Nucleus accumbens (tissue), 56 donors: ENCODE measurements around the gene CACTIN.

Source experiments
- DNase-seq, 56 donors: peaks; one replicate each; lab custom pipeline; 2025; lab: John Stamatoyannopoulos, UW

Gene CACTIN

DNA sequence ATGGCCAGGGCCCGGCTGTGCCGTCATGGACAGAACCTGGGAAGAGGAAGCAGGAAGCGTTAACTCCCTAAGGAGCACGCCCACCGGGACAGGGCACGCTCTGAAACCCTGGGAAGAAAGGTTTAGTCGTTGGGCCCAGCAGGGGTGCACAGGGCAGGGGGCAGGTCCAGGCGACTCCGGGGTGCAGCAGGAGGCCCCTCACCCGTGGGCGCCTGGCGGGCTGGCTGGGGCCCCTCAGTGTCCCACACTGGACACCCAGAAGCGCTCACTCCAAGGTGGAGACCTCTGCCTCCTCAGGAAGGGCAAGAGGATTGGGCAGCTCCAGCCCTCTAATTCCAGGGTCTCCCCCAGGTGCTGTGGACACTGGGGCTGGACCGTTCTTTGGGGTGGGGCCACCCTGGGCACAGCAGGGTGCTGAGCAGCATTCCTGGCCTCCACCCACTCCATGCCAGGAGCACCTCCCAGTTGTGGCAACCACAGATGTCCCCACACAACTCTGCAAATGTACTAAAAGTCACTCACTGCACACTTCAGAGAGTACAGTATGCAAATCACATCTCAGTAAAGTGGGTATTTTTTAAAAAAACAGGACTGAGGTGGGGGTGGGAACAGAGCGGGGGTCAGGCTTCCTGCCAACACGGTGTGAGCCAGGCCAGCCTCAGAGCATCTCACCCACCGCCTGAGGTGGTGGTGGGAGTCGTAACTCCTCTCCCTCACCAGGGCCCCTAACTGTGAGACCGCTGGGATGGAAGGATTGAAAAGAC lies 38.5 kb upstream of the CACTIN start:
- DNase-seq, result no peak

DNA sequence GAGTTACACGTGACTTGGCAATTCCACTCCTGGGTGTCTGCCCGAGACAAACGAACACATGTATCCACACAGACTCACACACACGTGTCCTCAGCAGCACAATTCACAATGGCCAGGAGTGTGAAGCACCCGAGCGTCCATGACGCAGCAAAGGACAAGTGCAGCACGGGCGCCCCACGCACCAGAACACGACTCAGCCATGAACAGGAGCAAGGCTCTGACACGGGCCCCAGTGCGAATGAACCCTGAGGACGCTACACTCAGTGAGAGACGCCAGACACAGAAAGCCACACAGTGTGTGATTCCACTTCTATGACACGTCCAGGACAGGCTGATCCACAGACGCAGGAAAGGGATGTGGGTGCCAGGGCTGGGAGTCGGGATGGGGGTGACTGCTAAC lies 37.2 kb upstream of the CACTIN start:
- no peak for DNase-seq

DNA sequence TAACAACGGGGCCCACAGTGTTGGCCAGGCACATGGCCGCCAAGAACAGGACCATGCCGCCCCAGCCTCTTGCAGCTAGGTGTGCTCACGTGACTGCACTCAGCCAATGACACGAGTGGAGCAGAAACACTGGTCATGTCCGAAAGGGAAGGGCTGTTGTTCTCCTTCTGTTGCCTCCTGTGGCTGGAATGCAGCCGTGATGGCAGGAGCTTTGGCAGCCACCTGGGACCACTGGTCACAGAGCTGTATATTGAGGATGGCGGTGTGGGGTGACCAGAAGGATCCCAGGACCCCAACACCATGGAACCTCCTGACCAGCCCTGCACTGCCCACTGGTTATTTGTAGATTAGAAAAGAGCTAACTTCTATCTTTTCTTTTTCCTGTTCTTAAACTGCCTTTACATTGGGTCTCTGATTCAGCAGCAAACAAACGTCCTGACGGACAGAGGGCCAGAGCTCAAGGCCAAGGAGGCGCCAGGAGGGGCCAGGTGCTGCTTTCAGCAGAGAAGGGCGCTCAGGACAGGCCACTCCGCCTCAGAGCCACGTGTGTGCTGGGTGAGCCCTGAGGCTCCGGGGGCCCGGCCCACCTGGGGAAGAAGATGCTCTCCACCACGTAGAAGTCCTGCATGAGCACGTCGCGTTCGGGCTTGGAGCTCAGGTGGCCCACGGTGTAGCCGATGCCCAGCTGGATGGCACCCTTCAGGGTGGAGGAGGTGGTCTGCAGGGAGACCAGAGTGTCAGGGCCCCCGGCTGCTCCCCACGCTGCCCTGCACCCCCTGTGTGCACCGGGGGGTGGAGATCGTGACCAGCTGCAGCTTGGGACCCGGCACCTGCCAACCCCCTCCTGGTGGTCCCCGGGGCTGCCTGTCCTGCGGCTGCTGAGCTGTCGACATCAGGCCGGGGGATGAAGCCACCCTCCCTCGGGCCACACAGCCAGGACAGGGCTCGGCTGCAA lies 35.0 kb upstream of the CACTIN start:
- no peak for DNase-seq

DNA sequence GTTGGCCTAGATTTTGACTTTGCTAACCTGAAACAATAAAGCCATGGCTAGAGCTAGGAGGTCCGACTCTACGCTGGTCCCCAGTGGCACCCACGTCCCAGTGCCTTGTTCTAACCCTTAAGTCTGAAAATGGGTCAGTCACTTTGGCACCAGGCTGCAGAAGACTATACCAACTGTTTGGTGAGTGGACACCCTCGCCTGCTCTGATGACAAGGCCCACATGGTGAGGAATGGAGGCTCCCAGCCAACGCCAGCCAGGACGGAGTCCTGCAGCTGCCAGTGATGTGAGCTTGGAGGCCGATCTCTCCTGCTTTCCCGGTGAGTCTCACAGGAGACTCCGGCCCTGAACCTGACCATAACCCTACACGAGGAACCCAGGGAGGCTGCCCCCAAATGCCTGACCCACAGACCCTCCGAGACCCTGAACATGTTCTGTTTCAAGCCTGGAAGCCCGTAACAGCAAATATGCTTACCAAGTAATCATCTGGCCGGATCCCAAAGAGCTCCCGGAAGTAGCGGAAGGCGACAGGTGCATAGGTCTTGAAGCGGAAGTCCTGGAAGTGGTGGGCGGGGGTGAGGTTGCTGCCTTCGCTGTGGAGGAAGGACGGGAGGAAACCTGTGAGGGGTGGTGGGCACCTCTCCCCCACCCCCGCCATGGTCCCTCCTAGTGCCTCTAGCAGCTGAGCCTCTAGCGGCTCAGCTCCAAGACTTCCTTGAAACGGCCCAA lies 34.1 kb upstream of the CACTIN start:
- DNase-seq, result no peak

DNA sequence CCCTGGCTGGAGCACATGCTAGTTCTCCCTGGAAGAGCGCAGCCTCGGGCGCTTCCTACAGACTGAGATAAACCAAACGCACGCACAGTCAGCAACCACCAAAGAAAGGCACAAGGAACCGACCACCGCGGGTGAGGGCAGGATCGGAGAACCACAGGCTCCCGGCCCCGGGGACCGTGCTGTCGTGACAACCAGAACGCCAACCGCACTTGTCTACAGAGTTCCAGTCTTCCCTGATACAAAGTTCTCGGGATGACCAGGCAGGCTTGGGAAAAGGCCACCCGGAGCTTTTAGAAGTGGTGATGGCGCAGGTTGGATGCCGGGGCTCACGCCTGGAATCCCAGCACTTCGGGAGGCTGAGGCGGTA lies 33.1 kb upstream of the CACTIN start:
- no peak for DNase-seq

DNA sequence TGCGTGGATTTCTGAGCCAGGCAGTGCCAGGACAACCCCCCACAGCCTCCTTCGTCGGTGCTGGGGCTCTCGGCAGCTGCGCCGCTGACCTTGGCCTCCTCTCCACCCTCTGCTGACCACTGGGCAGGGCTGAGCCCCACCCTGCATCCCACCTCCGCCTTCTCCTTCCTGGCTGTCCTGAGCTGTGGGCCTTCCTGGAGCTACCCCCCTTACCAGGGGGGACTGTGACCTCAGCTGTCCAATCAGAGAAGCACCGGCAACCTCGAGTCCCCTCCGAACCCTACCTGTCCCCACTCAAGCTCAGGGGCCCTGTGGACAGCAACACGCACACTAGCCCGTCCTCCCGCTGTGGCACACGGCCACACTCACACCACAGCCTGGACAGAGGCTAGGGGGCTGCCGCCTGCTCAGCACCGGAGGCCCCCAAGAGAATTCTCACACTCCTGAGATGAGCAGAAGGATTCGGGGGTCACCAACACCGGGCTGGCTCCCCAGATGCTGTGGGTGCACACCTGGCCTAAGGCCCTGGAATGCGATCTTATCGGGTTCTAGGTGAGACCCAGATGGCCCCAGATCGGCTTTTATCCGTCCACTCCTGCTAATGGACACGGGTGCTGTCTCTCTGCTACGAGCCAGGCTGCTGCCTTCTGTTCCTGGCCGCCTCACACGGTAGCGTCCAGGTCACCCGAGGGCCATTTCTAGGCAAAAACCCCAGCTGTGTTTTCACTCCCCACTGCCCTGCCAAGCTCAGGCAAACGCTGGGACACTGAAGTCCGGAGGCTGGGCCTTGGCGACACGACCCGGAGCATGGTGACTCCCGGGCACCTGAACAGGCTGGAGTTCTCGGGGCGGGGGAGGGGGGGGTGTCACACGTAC lies 32.5 kb upstream of the CACTIN start:
- DNase-seq, result no peak

DNA sequence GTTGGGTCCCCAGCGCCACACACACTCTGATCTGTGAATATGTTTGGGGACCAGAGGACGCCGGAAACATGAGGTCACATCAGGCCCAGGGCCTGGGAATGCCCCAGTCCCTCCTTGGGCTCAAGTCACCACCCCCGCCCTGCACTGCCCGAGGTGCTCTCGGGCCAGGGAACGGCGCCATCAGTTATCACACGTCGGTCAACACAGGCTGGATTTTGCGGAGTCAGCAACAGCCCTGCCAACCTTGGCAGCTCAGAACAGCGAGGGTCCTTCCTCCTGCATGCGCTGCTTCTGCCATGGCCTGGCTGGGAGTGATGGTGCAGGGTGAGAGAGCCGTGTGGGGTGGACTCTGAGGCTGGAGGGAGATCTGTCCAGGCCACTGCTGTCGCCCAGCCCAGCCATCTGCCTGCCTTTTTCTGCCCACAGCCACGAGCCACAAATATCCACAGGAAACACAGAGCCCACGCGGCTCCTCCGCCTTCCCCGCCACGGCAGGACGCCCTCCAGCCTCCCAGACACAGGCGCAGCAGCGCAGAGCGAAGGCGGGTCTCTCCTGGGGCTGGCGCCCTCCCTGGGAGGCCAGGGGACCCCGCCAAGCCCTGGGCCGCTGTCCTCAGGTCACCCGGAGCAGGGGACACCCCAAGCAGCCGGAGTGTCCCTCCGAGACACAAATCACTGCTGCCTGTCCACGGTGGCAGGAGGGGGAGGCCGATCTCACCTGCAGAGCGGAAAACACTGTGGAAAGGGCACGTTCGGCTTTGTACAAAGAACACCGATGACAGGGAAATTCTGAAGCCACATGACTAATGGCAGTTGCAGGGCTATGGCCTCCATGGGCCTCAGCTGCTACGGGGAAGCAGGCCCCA lies 31.6 kb upstream of the CACTIN start:
- no peak for DNase-seq

DNA sequence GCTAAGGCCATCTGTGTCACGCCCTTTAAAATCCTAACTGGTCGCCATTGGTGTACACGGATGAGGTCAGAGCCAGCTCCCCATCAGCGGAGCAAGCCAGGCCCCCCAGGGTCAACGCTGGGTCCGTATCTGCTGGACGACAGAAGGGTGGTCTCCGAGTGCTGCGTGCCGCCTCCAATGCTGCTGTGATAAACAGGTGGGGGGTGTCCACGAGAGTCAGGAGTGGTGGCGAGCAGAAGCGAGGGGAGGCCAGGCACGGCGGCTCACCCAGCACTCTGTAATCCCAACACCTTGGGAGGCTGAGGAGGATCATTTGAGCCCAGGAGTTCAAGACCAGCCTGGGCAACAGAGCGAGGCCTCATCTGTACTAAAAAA lies 30.8 kb upstream of the CACTIN start:
- DNase-seq, result no peak

DNA sequence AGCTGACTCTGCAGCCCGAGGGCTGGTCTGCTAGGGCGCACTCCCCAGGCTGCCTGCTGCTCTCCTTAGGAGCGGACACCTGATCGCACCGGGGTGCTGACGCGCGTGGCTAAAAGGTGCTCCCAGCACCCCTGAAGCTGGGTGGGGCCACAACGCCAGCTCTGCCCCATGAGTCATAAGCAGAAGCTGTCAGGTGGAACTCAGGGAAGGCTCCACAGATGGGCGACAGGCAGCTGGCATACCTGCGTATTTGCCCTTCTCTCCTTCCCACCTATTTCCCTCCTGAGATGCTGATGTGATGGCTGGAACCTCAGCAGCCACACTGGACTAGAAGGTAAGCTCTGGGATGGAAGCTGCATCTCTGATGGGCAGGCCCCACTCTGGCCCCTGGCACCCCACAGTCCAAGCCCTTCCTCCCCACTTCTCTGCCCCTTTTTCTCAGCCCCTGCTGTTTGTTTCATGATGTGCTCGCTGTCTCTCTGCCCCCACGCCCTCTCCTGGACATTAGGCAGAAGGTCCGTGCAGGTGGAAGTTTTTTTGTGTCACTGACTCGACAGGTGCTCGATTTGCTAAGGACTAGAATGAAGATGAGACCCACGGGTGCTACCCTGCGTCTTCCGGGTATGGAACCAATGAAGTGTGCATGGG lies 30.3 kb upstream of the CACTIN start:
- DNase-seq, result no peak

DNA sequence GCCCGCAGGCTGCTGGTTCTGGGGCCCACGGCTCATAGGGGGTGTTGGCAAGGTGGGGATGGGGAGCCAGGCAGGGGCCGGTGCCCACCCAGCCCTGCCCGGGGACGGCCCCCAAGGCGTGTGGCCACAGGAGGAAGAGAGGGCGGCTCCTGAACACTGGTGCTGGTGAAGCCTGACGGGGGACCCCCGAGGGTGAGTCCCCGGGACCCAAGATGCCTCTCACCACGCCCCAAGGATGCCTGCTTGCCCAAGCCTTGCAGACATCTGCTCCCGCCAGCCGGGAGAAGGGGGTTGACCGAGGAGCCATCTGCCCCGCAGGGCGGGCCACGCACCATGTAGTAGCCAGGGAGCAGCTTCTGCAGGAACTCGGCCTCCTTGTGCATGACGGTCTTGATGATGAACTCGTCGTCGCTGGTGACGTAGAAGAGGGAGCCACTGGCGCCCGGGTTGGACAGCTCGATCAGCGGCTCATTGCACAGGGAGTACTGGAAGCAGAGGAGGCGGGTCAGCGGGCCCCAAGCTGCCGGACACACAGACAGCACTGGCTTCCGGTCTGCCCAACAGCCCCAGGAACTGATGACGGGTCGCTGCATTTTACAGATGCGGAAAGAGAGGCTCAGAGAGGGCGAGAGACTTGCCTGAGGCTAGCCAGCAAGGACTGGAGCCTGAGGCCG lies 29.6 kb upstream of the CACTIN start:
- no peak for DNase-seq

DNA sequence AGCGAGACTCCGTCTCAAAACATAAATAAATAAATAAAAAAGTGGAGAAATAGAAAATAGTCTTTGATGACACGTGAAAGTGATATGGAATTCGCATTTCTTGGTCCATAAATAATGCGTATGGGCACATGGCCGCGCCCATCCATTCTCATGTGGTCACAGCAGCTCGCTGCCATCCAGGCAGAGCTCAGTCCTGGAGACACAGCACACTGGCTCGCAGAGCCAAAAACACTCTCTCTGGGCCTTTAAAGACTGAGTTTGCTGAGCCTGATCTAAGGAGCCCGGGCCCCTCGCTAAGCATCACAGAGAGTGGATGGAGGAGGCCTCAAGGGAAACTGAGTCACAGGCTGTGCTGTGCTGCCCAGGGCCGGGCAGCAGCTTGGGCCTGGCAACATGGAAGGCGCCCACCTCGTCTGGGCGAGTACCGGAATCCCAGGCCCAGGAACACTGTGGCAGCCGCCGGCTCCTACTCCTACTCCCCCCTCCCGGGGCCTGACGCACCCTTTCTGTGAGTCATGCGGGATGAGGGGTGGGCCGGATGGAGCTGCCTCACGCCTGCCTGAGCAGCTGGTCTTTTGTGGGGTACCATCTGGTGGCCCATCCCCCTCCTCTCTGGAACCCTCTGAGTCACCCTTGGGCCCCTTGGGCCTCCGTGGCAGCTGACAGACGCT lies 28.9 kb upstream of the CACTIN start:
- DNase-seq, result peak in 44 of 56 donors; percentile 3 to 93 (median 50)

DNA sequence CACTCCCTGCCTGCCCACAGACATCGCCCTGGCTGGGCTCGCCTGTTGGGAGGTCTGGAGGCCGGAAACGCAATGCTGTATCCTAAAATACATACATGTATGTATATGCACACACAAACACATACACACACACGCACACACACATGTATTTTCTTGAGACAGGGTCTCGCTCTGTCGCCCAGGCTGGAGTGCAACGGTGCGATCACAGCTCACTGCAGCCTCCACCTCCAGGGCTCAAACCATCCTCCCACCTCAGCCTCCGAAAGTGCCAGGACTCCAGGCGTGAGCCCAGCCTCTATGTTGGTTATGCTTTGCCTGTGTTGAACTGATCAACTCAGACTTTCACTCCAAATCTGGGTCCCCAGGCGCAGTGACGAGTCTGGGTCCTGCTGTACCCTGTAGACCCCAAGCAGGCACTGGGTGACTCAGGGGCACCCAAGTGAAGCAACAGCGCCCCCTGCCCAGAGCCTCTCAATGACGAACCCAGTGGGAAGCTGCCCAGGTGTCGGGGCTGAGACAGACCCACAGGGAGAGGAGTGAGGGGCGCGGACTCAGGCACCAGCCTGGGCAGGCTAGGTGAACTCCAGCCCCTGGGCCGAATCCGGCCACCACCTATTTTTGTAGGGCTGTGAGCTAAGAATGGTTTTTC lies 27.4 kb upstream of the CACTIN start:
- no peak for DNase-seq

DNA sequence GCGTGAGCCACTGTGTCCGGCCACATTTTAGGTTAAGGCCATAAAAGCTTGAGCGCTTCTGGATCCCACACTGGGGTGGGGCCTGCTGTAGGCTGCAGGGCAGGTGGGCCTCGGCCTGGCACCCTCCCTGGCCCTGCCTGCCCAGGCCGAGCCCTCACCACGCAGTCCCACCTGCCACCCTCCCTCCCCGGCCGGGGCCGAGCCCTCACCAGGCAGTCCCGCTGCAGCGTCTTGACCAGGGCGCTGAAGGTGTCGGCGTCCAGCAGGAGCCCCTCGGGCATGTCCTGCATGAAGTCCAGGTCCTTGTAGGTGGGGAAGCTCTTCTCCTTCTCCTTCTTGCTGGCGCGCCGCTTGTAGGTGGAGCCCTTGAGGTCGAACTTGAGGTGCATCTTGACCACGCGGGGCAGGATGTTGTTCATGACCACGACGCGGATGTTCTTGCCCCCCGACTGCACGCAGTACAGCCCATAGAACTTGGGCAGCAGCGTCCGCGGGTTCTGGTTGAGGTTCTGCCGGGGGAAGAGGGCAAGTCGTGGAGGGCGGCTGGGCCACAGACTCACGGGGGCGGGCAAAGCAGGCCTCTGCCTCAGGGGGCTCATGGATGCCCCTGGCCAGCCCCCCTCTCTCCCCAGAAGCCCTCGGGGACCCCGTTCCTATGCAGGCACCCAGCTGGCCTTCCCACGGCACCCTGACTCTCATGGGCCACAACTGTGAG lies 26.6 kb upstream of the CACTIN start:
- no peak for DNase-seq

DNA sequence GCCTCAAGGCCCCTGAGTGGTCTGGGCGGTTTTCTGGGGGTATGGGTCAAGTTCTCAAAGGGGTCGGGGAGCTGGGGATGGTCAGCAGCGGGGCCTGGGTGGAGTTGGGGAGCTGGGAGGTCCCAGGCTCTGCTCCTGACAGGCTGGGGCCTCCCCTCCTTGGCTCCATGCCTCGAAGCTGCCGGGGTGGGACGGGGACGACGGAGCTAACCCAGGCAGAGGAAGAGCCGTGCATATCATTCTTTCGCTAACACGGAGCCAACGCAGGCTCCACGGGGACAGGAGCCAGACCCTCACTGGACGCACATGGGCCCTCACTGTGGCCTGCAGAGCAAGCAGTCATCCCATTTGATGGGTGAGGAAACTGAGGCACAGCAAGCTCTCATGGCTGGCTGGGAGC lies 25.8 kb upstream of the CACTIN start:
- DNase-seq, result no peak

DNA sequence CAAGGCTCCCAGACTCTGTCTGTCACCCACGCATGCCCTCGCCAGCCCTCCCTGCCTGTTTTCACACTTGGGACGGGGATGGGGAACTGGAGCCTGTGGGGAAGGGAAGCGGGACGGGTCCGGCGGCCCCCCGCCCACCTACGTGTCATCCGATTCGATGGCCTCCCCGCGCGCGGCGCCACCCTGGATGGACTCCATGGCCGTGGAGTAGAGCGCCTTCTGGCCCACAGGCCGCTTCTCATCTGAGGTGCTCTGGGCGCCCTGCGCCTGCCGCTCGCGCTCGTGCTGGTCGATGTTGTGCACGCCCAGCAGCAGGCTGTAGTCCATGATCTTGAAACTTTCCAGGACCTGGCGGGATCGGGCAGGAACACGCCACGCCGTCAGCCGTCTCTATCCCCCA lies 25.1 kb upstream of the CACTIN start:
- DNase-seq, result no peak

DNA sequence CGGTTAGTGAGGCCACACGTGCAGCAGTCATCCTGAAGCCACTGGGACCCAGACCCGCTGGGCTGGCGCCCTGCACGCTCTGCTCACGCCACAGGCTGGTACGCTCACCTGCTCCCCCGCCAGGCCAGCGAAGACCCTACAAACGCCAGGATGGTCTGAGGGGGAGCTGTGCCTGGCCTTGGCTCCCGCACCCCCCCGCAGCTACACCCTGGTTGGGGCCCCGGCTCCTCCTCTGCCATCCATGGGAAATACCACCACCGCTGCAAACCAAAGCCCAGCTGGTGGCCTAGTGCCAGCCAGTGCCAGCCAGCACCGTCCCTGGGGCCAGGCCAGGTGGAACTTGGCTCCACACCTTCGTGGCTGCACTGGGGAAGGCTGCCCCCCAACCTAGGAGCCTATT lies 23.3 kb upstream of the CACTIN start:
- no peak for DNase-seq
